Stimulated activated CD4-positive, alpha-beta T cell treated with anti-CD3 and anti-CD28 coated beads, Interleukin-2, amount 100 ng/mL, for 24 hours (primary cell): ENCODE results near the gene NECAB2.

ENCODE experiments used
- DNase-seq, 2 donors: peaks; one replicate each; pipeline ENCODE4 v3.0.0-alpha.2; 2020

Gene NECAB2

GRCh38 chr16:84047626-84048025 lies 79.6 kb downstream of the NECAB2 start:
- DNase-seq = no peak

GRCh38 chr16:84048270-84048669 lies 80.2 kb downstream of the NECAB2 start:
- DNase-seq = no peak

- no peak for DNase-seq
Measured at GRCh38 chr16:84048871-84049270, 80.8 kb downstream of the NECAB2 start.

- no peak for DNase-seq
Measured at GRCh38 chr16:84049403-84050060, 81.5 kb downstream of the NECAB2 start.

DNA sequence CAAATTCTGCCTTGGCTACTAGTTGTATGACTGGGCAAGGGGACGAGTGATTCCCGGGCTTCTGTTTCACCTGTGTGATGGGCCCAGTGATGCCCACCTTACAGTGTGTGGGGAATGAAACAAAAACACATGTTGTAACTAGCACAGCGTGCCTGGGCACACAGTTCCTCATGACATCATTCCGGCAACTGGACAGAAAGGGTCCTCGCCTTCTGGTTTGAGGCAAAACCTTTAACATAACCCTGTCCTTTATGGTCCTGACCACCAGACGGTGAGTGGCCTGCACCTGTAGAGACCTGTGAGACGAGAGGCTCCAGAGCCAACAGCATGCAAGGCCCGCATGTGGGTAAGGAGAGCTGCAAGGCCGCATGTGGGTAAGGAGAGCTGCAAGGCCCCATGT lies 82.3 kb downstream of the NECAB2 start:
- DNase-seq = no peak

DNA sequence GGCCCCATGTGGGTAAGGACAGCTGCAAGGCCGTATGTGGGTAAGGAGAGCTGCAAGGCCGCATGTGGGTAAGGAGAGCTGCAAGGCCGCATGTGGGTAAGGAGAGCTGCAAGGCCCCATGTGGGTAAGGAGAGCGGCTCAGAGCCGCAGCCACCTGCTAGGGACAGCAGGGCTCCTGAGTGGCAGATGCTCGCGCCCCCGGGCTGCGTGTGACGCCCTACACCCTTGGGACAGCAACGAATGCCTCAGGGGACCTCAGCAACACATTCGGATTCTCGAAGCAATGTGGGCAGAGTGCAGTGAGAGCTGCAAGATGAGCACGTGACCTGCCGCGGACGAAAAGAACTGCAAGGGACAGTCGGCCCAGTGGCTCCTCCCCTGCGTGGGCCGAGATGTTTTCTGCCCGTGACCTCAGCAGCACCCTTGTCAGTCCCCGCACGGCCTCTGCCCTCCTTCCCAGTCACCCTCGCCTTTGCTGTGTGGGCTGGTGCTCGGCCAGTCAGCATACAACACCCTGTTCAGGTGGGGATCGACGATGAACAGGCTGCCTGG lies 84.1 kb downstream of the NECAB2 start:
- no peak for DNase-seq
